Breast epithelium (tissue), 4 donors: ENCODE measurements around the gene SKA2. TPM values are rescaled to one million over a fixed set of nuclear protein-coding genes. Genes with fewer than 3 reads are reported as not detected.

Experiments used
- DNase-seq, 2 donors: peaks; one replicate each; pipeline ENCODE4 v3.0.0-alpha.2; 2019; ENCODE audit warnings: low spot score in 2 of 2
- H3K27ac ChIP-seq, 2 donors: fragments of 200-600 bp; sonication (generic) in 1 of 2; one replicate each; pipeline ENCODE4 v1.5.1; 2016 to 2019; ENCODE audit warnings: mild to moderate bottlenecking in 1 of 2
- H3K27me3 ChIP-seq, 2 donors: fragments of 200-600 bp; sonication (generic) in 1 of 2; one replicate each; pipeline versions ENCODE4 v1.5.1 to v1.6.0; 2017 to 2019; ENCODE audit warnings: control low read depth in 1 of 2, mild to moderate bottlenecking in 1 of 2
- H3K36me3 ChIP-seq: fragments of 200-600 bp; one replicate; pipeline ENCODE4 v1.5.1; 2019
- H3K4me1 ChIP-seq, 2 donors: fragments of 200-600 bp; sonication (generic); one replicate each; pipeline ENCODE4 v1.5.1; 2016 to 2019; ENCODE audit warnings: control low read depth in 1 of 2
- H3K4me3 ChIP-seq, 3 donors: fragments of 200-600 bp; sonication (generic); 1 replicate in 2 of 3; 2 replicates in 1 of 3; pipeline ENCODE4 v1.5.1; 2016 to 2019; ENCODE audit warnings: mild to moderate bottlenecking in 3 of 3, moderate library complexity in 2 of 3
- H3K9me3 ChIP-seq, 2 donors: fragments of 200-600 bp; sonication (generic) in 1 of 2; one replicate each; pipeline ENCODE4 v1.5.1; 2016 to 2019; ENCODE audit warnings: control low read depth in 1 of 2
- CTCF ChIP-seq, 3 donors: fragments of 450-650 bp; IDR thresholded peaks; one replicate each; pipeline ENCODE4 v1.5.1; 2016 to 2017; ENCODE audit warnings: antibody characterized with exemption in 3 of 3, mild to moderate bottlenecking in 3 of 3, moderate library complexity in 3 of 3
- POLR2A ChIP-seq: fragments of 450-650 bp; IDR thresholded peaks from one replicate; pipeline ENCODE4 v1.6.1; 2016; ENCODE audit warnings: antibody characterized with exemption, mild to moderate bottlenecking, moderate library complexity
- POLR2AphosphoS5 ChIP-seq, 3 donors: sonication (generic); formaldehyde crosslinking; IDR thresholded peaks; one replicate each; pipeline ENCODE4 v1.6.1; 2017; ENCODE audit warnings: antibody characterized with exemption in 3 of 3
- intact Hi-C: fragments of 100-400 bp; cut with DNase I; formaldehyde crosslinking; loops from one replicate; pipeline ENCODE4 v1.15.1; 2023; ENCODE audit warnings: low total_unique reads
- total RNA-seq, 3 donors: library from RNA; depleted of rRNA; stranded (reverse); fragments of >200 nt; gene quantifications; one replicate each; pipeline ENCODE4 v1.1.0, GENCODE V29; 2016

Gene SKA2
- total RNA-seq, 3 donors from 2014 or later: 11.8 to 19.5 (median 12.7) TPM

GRCh38 chr17:59151591-59151990 lies 3.4 kb downstream of the SKA2 start:
- intact Hi-C loops: no loop called here
- no peak for TF ChIP-seq POLR2A
- no peak for TF ChIP-seq POLR2AphosphoS5 (IDR thresholded peaks at IDR 0.05)
- no peak for TF ChIP-seq CTCF (IDR thresholded peaks at IDR 0.05)
- Histone ChIP-seq H3K27me3 (no peaks in the 10 kb centered on the region), H3K36me3 (no peaks in the 10 kb centered on the region), H3K4me3 (no peak overlapping the region), H3K9me3 (no peaks in the 10 kb centered on the region), H3K4me1 (no peaks in the 10 kb centered on the region), H3K27ac (no peak overlapping the region)
- no peak for DNase-seq

GRCh38 chr17:59151006-59151405 lies 4.0 kb downstream of the SKA2 start:
- Histone ChIP-seq H3K9me3 (no peaks in the 10 kb centered on the region), H3K4me3 (no peak overlapping the region), H3K27ac (no peak overlapping the region), H3K27me3 (no peaks in the 10 kb centered on the region), H3K4me1 (no peaks in the 10 kb centered on the region), H3K36me3 (no peaks in the 10 kb centered on the region)
- intact Hi-C loops: no loop called here
- DNase-seq: no peak
- no peak for TF ChIP-seq POLR2A
- no peak for TF ChIP-seq CTCF (IDR thresholded peaks at IDR 0.05)
- TF ChIP-seq POLR2AphosphoS5 (IDR thresholded peaks at IDR 0.05): no peak

GRCh38 chr17:59149841-59150511 lies 5.0 kb downstream of the SKA2 start:
- H3K4me3 ChIP-seq: no peak overlapping the region
- H3K27ac ChIP-seq: no peak overlapping the region
- no peaks in the 10 kb centered on the region for H3K9me3 ChIP-seq
- TF ChIP-seq POLR2A (no peak), CTCF (IDR thresholded peaks at IDR 0.05) (no peak), POLR2AphosphoS5 (IDR thresholded peaks at IDR 0.05) (no peak)
- intact Hi-C loops: no loop called here
- no peaks in the 10 kb centered on the region for H3K27me3 ChIP-seq
- no peaks in the 10 kb centered on the region for H3K4me1 ChIP-seq
- no peak for DNase-seq
- H3K36me3 ChIP-seq: no peaks in the 10 kb centered on the region

GRCh38 chr17:59149051-59149450 lies 5.9 kb downstream of the SKA2 start:
- Histone ChIP-seq H3K27me3 (no peaks in the 10 kb centered on the region), H3K9me3 (no peaks in the 10 kb centered on the region), H3K4me3 (no peak overlapping the region), H3K27ac (no peak overlapping the region), H3K36me3 (no peaks in the 10 kb centered on the region), H3K4me1 (no peaks in the 10 kb centered on the region)
- intact Hi-C loops: no loop called here
- DNase-seq: no peak
- no peak for TF ChIP-seq CTCF (IDR thresholded peaks at IDR 0.05)
- TF ChIP-seq POLR2A: no peak
- no peak for TF ChIP-seq POLR2AphosphoS5 (IDR thresholded peaks at IDR 0.05)

GRCh38 chr17:59145571-59146096 lies 9.4 kb downstream of the SKA2 start:
- TF ChIP-seq POLR2AphosphoS5 (IDR thresholded peaks at IDR 0.05) (no peak), POLR2A (no peak), CTCF (IDR thresholded peaks at IDR 0.05) (no peak)
- no peak overlapping the region for H3K4me3 ChIP-seq
- H3K27ac ChIP-seq: no peak overlapping the region
- intact Hi-C loops: no loop called here
- H3K27me3 ChIP-seq: no peaks in the 10 kb centered on the region
- no peaks in the 10 kb centered on the region for H3K9me3 ChIP-seq
- no peaks in the 10 kb centered on the region for H3K4me1 ChIP-seq
- H3K36me3 ChIP-seq: no peaks in the 10 kb centered on the region
- no peak for DNase-seq
